Liver (tissue), 2 donors: ENCODE results near the gene KCTD4.

ENCODE experiments used
- CTCF ChIP-seq: fragments of 150-350 bp; IDR thresholded peaks from 2 replicates; pipeline ENCODE4 v1.5.1; 2017; ENCODE audit warnings: improper control_type of control experiment, low read depth, low read length; ENCODE audit not compliant: missing input control
- MAX ChIP-seq: IDR thresholded peaks from 2 replicates; pipeline ENCODE4 v1.6.1; 2016; ENCODE audit warnings: antibody characterized with exemption
- donor health status: healthy.

GRCh38 chr13:45198041-45198440, 2.8 kb downstream of the KCTD4 start:
- TF ChIP-seq MAX, result no peak
- no peak for TF ChIP-seq CTCF
